ENCODE results near the gene ECM2. TPM values are rescaled to one million over a fixed set of nuclear protein-coding genes. Genes with fewer than 3 reads are reported as not detected.
A peak's percentile ranks its signal among the peaks of the same experiment; 100 is the strongest.
"Not testable (repeated sequence)": the region's sequence is repeated elsewhere in the genome, so short reads cannot be mapped to it uniquely, and the experiment has no call there.

The ECM2 gene
- 10 to 100 TPM; 54.6 to 65.6 TPM for total RNA-seq
- polyA plus RNA-seq, result 100 to 1,000 TPM in 1 of 2 donors, 10 to 100 TPM in 1; 47.8 to 102 TPM
- long read RNA-seq, donor 1, partial matches to known transcripts, result 9 of 17 reads
- long read RNA-seq, donor 1, other reads (novel, unspliced or antisense), result 6 of 17 reads
- long read RNA-seq, donor 2, partial matches to known transcripts, result 8 of 24 reads
- long read RNA-seq, donor 2, other reads (novel, unspliced or antisense), result 13 of 24 reads

DNA sequence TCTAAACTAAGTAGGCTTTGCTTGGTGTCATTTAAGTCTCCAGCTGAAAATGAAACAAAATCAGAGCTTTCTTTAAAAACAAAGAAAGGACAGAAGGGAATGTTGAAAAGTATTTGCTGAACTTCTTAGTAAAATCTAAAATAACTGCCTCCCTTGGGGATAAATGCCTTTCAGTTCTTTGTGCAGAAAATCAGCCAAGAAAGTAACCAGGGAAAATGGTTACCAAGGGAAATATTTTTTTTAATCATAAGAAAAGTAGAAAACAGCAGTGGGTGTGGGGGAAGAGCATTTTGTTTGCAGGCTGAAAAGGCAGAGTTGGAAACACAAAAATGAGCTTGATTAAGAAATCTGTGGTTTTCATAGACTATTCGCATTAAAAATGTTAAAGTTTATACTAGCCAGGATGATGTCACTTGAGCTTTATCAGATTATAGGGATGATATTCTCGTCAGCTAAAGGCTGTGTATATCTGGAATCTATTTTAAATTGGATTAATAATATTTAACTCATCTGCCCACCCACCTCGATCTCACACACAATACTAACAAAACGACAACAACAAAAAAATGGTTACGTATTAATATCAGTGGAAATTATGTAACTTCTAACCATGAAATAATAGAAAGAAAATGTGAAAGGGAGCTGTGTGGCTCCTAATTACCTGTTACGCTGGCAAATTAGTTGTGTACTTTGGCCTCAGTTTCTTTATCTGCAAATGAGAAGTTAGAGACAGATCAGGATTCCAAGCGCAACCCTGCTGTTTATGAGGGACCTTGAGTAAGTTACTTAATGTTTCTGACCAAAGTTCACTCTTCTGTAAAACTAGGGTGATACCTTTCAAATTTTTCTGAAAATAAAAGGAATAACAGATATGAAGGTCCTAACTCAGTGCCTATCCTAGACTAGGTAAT lies at the start of gene ECM2:
Gene ECM2 (minus strand): TSS at position 51 of the 911 bp plus-strand sequence. CDS start 13,124 bp downstream, outside the sequence.
- Histone ChIP-seq H3K27me3 (ENCODE audit: control insufficient read depth in 1 of 2, insufficient read depth in 2 of 2, low read length in 1 of 2) (no peaks in the 10 kb centered on the region), H3K27ac (ENCODE audit: low read depth in 1 of 2, low read length in 2 of 2) (peak within 1 kb of the TSS; percentile 64 to 83), H3K4me3 (ENCODE audit: low read length in 2 of 2) (peak within 1 kb of the TSS; percentile 67 to 76), H3K36me3 (ENCODE audit: control insufficient read depth in 1 of 2, insufficient read depth in 2 of 2, low read length in 1 of 2) (peaks cover 0 to 2% of the 10 kb centered on the region in 2 donors), H3K4me1 (ENCODE audit: control insufficient read depth in 1 of 2, insufficient read depth in 2 of 2, low read length in 2 of 2) (peaks cover 0 to 2% of the 10 kb centered on the region in 2 donors), H3K9me3 (ENCODE audit: control insufficient read depth, low read length) (no peaks in the 10 kb centered on the region)
- ATAC-seq (ENCODE audit: low FRiP score) (peak; percentile 77), DNase-seq (no peak)
- intact Hi-C loops (cut with DNase I), result loop anchor here (2.0 to 5.0 kb wide), 3 partner anchors 49 to 71 kb away; no protein-coding TSS in a partner anchor
- WGBS, 2 donors, result 5 to 7% methylated on average over 7 of the region's 7 CpGs

DNA sequence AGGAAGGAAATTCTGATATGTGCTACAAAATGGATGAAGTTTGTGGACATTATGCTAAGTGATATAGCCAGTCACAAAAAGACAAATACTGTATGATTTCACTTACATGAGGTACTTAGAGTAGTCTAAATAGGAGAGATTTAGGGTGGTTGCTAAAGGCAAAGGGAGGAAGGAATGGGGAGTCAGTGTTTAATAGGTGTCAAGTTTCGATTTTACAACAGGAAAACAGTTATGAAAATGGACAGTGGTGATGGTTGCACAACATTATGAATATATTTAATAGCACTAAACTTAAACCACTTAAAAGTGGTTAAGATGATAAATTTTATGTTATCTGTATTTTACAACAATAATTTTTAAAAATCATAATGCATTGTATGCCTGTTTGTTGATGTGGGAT lies 40.4 kb upstream of the ECM2 start:
- Histone ChIP-seq H3K4me1 (ENCODE audit: control insufficient read depth in 1 of 2, insufficient read depth in 2 of 2, low read length in 2 of 2) (no peaks in the 10 kb centered on the region), H3K36me3 (ENCODE audit: control insufficient read depth in 1 of 2, insufficient read depth in 2 of 2, low read length in 1 of 2) (no peaks in the 10 kb centered on the region), H3K27ac (ENCODE audit: low read depth in 1 of 2, low read length in 2 of 2) (no peak overlapping the region), H3K27me3 (ENCODE audit: control insufficient read depth in 1 of 2, insufficient read depth in 2 of 2, low read length in 1 of 2) (no peaks in the 10 kb centered on the region), H3K9me3 (ENCODE audit: control insufficient read depth, low read length) (no peaks in the 10 kb centered on the region), H3K4me3 (ENCODE audit: low read length in 2 of 2) (no peak overlapping the region)
- no peak for DNase-seq
- no peak for ATAC-seq (ENCODE audit: low FRiP score)
- 85 to 94% methylated on average over 1 of the region's 1 CpG for WGBS, 2 donors
- intact Hi-C loops (cut with DNase I), result no loop called here

DNA sequence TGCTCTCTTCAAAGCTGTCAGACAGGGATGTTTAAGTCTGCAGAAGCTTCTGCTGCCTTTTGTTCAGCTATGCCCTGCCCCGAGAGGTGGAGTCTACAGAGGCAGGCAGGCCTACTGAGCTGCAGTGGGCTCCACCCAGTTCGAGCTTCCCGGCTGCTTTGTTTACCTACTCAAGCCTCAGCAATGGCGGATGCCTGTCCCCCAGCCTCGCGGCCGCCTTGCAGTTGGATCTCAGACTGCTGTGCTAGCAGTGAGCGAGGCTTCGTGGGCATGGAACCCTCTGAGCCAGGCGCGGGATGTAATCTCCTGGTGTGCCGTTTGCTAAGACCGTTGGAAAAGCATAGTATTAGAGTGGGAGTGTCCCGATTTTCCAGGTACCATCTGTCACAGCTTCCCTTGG lies 37.8 kb upstream of the ECM2 start:
- H3K36me3 ChIP-seq (ENCODE audit: control insufficient read depth in 1 of 2, insufficient read depth in 2 of 2, low read length in 1 of 2); H3K9me3 ChIP-seq (ENCODE audit: control insufficient read depth, low read length); ATAC-seq (ENCODE audit: low FRiP score); H3K27me3 ChIP-seq (ENCODE audit: control insufficient read depth in 1 of 2, insufficient read depth in 2 of 2, low read length in 1 of 2); H3K4me1 ChIP-seq (ENCODE audit: control insufficient read depth in 1 of 2, insufficient read depth in 2 of 2, low read length in 2 of 2); H3K27ac ChIP-seq (ENCODE audit: low read depth in 1 of 2, low read length in 2 of 2); H3K4me3 ChIP-seq (ENCODE audit: low read length in 2 of 2); intact Hi-C loops (cut with DNase I); DNase-seq: not testable (repeated sequence)
- 95 to 97% methylated on average over 14 of the region's 14 CpGs for WGBS, 2 donors

GRCh38 chr9:92571871-92572270 lies 36.1 kb upstream of the ECM2 start:
- intact Hi-C loops (cut with DNase I); H3K27ac ChIP-seq (ENCODE audit: low read depth in 1 of 2, low read length in 2 of 2); H3K27me3 ChIP-seq (ENCODE audit: control insufficient read depth in 1 of 2, insufficient read depth in 2 of 2, low read length in 1 of 2); H3K9me3 ChIP-seq (ENCODE audit: control insufficient read depth, low read length); ATAC-seq (ENCODE audit: low FRiP score); H3K4me1 ChIP-seq (ENCODE audit: control insufficient read depth in 1 of 2, insufficient read depth in 2 of 2, low read length in 2 of 2); H3K4me3 ChIP-seq (ENCODE audit: low read length in 2 of 2); H3K36me3 ChIP-seq (ENCODE audit: control insufficient read depth in 1 of 2, insufficient read depth in 2 of 2, low read length in 1 of 2); DNase-seq: not testable (repeated sequence)
- WGBS, 2 donors, result 35 to 68% methylated on average over 2 of the region's 2 CpGs

- ATAC-seq (ENCODE audit: low FRiP score) (no peak), DNase-seq (no peak)
- Histone ChIP-seq H3K4me3 (ENCODE audit: low read length in 2 of 2) (no peak overlapping the region), H3K4me1 (ENCODE audit: control insufficient read depth in 1 of 2, insufficient read depth in 2 of 2, low read length in 2 of 2) (no peaks in the 10 kb centered on the region), H3K9me3 (ENCODE audit: control insufficient read depth, low read length) (no peaks in the 10 kb centered on the region), H3K27me3 (ENCODE audit: control insufficient read depth in 1 of 2, insufficient read depth in 2 of 2, low read length in 1 of 2) (no peaks in the 10 kb centered on the region), H3K36me3 (ENCODE audit: control insufficient read depth in 1 of 2, insufficient read depth in 2 of 2, low read length in 1 of 2) (no peaks in the 10 kb centered on the region), H3K27ac (ENCODE audit: low read depth in 1 of 2, low read length in 2 of 2) (no peak overlapping the region)
- 9 to 14% methylated on average over 2 of the region's 2 CpGs for WGBS, 2 donors
- intact Hi-C loops (cut with DNase I), result no loop called here
Measured at GRCh38 chr9:92564982-92565381, 29.2 kb upstream of the ECM2 start.

DNA sequence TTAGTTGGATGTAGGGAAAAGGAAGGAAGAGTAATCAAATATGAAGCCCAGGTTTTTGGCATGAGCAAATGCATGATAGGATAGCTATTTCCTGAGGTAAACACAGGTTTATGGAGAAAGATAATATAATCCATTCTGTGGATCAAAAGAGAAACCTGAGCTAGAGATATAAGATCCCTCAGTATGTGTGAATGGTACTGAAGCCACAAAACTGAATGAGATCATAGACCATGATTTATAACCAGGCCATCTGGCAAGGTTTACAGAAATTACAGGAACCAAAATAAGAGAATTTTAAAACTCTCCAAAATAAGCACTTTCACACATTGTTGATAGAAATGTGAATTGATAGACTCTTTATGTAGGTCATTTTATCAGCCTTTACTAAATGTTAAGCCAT lies 28.7 kb upstream of the ECM2 start:
- DNase-seq (no peak), ATAC-seq (ENCODE audit: low FRiP score) (no peak)
- peaks cover 0 to 2% of the 10 kb centered on the region in 2 donors for H3K27me3 ChIP-seq (ENCODE audit: control insufficient read depth in 1 of 2, insufficient read depth in 2 of 2, low read length in 1 of 2)
- no peak overlapping the region for H3K27ac ChIP-seq (ENCODE audit: low read depth in 1 of 2, low read length in 2 of 2)
- H3K4me3 ChIP-seq (ENCODE audit: low read length in 2 of 2), result no peak overlapping the region
- H3K36me3 ChIP-seq (ENCODE audit: control insufficient read depth in 1 of 2, insufficient read depth in 2 of 2, low read length in 1 of 2), result no peaks in the 10 kb centered on the region
- no peaks in the 10 kb centered on the region for H3K9me3 ChIP-seq (ENCODE audit: control insufficient read depth, low read length)
- no peaks in the 10 kb centered on the region for H3K4me1 ChIP-seq (ENCODE audit: control insufficient read depth in 1 of 2, insufficient read depth in 2 of 2, low read length in 2 of 2)
- intact Hi-C loops (cut with DNase I), result no loop called here

DNA sequence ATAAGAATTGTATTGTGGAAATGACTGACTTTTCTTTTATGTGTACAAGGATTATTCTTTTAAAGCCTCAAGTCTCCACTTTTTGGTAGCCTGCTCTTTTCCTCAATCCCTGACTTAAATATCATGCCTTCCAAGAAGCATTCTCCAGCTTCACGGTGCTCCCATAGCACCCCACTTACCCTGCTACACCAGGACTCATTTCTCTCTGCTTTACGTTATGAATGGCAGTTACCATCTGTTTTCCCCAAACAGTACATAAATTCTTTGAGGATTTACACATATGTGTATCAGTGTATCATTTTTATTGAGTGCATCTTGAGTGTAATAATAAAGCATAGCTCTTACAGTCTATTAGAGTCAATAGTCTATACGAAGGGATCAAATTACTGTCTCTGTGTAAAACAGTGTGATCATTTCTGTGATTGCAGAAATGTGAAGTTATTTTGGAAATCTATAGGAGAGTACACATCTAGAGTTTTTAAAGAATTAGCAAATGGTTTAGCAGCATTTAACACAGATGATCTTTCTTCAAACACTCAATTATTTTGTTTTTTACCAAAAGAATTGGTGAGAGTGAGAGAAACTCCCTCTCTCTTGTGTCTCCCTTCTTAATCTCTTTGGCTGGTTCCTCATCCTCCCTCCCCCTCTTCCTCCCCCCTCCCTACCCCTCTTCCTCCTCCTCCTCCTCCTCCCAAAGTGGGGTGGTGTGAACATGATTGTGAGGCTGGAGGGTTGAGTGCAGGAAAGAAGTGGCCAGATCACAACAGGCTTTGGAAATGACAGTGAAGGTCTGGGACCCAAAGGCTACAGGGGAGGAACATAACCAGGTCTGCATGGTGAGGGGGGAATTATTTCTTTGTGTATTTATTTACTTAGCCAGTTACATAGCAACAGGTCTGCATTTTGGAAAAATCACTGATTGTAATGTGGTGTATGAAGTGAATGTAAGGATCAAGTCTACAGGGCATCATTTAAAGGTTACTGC lies 27.6 kb upstream of the ECM2 start:
- Histone ChIP-seq H3K4me3 (ENCODE audit: low read length in 2 of 2) (no peak overlapping the region), H3K27ac (ENCODE audit: low read depth in 1 of 2, low read length in 2 of 2) (no peak overlapping the region), H3K4me1 (ENCODE audit: control insufficient read depth in 1 of 2, insufficient read depth in 2 of 2, low read length in 2 of 2) (no peaks in the 10 kb centered on the region), H3K9me3 (ENCODE audit: control insufficient read depth, low read length) (no peaks in the 10 kb centered on the region), H3K36me3 (ENCODE audit: control insufficient read depth in 1 of 2, insufficient read depth in 2 of 2, low read length in 1 of 2) (no peaks in the 10 kb centered on the region), H3K27me3 (ENCODE audit: control insufficient read depth in 1 of 2, insufficient read depth in 2 of 2, low read length in 1 of 2) (peaks cover 0 to 2% of the 10 kb centered on the region in 2 donors)
- intact Hi-C loops (cut with DNase I), result no loop called here
- 70 to 75% methylated on average over 3 of the region's 3 CpGs for WGBS, 2 donors
- ATAC-seq (ENCODE audit: low FRiP score), result no peak
- DNase-seq, result no peak

DNA sequence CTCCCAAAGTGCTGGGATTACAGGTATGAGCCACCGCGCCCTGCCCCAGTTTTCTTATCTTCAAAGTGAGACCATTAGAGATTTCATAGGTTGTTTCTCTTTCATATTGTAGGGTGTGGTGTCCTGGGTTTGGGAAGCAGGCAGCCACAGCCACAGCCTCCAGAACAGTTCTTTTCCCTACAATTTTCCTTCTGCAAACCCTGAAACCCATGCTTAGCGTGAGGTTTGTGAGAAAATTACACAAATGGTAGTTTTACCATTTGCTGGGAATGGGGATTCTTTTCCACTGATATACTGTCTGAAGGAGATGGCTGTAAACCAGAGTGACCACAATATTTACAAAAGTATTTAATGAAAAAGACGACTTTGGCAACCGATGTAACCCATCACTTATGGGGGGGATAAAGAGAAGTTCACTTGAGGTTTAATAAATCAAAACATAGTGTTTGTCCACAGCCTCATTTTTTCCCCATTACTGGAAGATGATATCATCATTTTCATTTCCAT lies 26.7 kb upstream of the ECM2 start:
- Histone ChIP-seq H3K27me3 (ENCODE audit: control insufficient read depth in 1 of 2, insufficient read depth in 2 of 2, low read length in 1 of 2) (peaks cover 0 to 2% of the 10 kb centered on the region in 2 donors), H3K4me1 (ENCODE audit: control insufficient read depth in 1 of 2, insufficient read depth in 2 of 2, low read length in 2 of 2) (no peaks in the 10 kb centered on the region), H3K36me3 (ENCODE audit: control insufficient read depth in 1 of 2, insufficient read depth in 2 of 2, low read length in 1 of 2) (no peaks in the 10 kb centered on the region), H3K27ac (ENCODE audit: low read depth in 1 of 2, low read length in 2 of 2) (no peak overlapping the region), H3K4me3 (ENCODE audit: low read length in 2 of 2) (no peak overlapping the region), H3K9me3 (ENCODE audit: control insufficient read depth, low read length) (no peaks in the 10 kb centered on the region)
- no peak for DNase-seq
- WGBS, 2 donors, result 83 to 87% methylated on average over 5 of the region's 5 CpGs
- intact Hi-C loops (cut with DNase I), result no loop called here
- no peak for ATAC-seq (ENCODE audit: low FRiP score)
